ENCODE data around the gene H3-3A. TPM values are rescaled to one million over a fixed set of nuclear protein-coding genes. Genes with fewer than 3 reads are reported as not detected.

The H3-3A gene
- polyA plus RNA-seq, 4 donors: 697 to 1,257 (median 934) TPM

DNA sequence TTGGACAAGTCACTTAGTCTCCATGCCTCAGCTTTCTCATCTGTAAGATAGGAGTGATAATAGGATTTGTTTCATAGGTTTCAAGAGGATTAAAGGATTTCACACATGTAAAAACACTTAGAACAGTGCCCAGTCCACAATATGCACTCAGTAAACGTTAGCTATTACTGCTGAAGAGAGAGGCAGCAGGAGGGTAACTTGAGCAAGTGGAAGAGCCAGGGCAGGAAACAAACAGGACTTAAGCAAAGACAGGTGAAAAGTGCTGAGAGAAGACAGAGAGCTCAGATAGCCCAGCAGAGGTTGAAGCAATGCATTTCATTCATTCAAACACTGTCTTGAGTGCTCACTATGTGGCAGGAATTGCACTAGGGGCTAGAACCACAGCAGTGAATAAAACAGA lies 21.1 kb upstream of the H3-3A start:
- H3K27me3 ChIP-seq (ENCODE audit: control insufficient read depth in 3 of 3, insufficient read depth in 3 of 3, low read length in 3 of 3): no peaks in the 10 kb centered on the region
- H3K4me1 ChIP-seq (ENCODE audit: control insufficient read depth in 3 of 3, insufficient read depth in 2 of 3, low read depth in 1 of 3, low read length in 2 of 3): peaks cover 0 to 3% (median 0%) of the 10 kb centered on the region in 3 donors
- H3K4me3 ChIP-seq (ENCODE audit: low read depth in 1 of 3, low read length in 3 of 3): no peak overlapping the region
- DNase-seq (no peak), FAIRE-seq (no peak)
- peaks cover 0 to 2% (median 0%) of the 10 kb centered on the region in 3 donors for H3K36me3 ChIP-seq (ENCODE audit: control insufficient read depth in 3 of 3, insufficient read depth in 2 of 3, low read depth in 1 of 3, low read length in 3 of 3)
- 38 to 48% (median 39%) methylated on average over 1 of the region's 1 CpG for WGBS, 3 donors
- no peak overlapping the region for H3K27ac ChIP-seq (ENCODE audit: low read depth in 1 of 3, low read length in 2 of 3)
- peaks cover 0 to 4% of the 10 kb centered on the region in 2 donors for H3K9me3 ChIP-seq (ENCODE audit: control insufficient read depth in 2 of 2, insufficient read depth in 1 of 2, low read depth in 1 of 2, low read length in 1 of 2)

DNA sequence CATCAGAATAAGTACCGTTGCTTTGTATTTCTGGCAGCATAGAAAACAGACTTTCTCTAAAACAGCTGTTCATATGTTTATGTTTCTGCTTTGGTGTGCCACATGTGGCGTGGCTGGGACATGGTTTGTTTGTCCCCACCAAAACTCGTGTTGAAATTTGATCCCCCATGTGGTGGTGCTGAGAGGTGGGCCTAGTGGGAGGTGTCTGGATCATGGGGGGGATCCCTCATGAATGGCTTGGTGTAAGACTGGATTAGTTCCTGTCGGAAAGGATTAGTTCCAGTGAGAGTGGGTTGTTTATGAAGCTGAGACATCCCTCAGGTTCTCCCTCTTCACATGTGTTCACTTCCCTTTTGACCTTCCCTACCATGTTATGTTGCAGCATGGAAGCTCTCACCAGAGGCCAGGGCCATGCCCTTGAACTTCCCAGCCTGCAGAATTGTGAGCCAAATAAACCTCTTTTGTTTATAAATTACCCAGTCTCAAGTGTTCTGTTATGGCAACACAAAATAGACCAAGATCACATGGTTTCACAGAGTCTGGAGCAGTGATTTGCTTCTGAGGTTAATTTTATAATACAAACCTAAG lies 17.9 kb upstream of the H3-3A start:
- H3K9me3 ChIP-seq (ENCODE audit: control insufficient read depth in 2 of 2, insufficient read depth in 1 of 2, low read depth in 1 of 2, low read length in 1 of 2): peaks cover 0 to 4% of the 10 kb centered on the region in 2 donors
- WGBS, 3 donors: 70 to 86% (median 83%) methylated on average over 4 of the region's 4 CpGs
- peaks cover 0 to 2% (median 0%) of the 10 kb centered on the region in 3 donors for H3K36me3 ChIP-seq (ENCODE audit: control insufficient read depth in 3 of 3, insufficient read depth in 2 of 3, low read depth in 1 of 3, low read length in 3 of 3)
- no peak overlapping the region for H3K27ac ChIP-seq (ENCODE audit: low read depth in 1 of 3, low read length in 2 of 3)
- no peak for FAIRE-seq
- H3K4me3 ChIP-seq (ENCODE audit: low read depth in 1 of 3, low read length in 3 of 3): no peak overlapping the region
- H3K27me3 ChIP-seq (ENCODE audit: control insufficient read depth in 3 of 3, insufficient read depth in 3 of 3, low read length in 3 of 3): no peaks in the 10 kb centered on the region
- H3K4me1 ChIP-seq (ENCODE audit: control insufficient read depth in 3 of 3, insufficient read depth in 2 of 3, low read depth in 1 of 3, low read length in 2 of 3): peaks cover 0 to 11% (median 0%) of the 10 kb centered on the region in 3 donors
- no peak for DNase-seq

DNA sequence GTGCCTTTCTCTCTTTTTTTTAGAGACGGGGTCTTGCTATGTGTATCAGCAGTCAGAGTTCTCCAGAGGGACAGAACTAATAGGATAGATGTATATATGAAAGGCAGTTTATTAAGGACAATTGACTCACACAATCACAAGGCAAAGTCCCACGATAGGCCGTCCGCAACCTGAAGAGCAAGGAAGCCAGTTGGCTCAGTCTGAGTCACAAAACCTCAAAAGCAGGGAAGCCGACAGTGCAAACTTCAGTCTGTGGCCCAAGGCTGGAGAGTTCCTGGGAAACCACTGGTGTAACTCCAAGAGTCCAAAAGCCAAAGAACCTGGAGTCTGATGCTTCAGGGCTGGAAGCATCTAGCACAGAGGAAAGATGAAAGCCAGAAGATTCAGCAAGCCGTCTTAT lies 16.3 kb upstream of the H3-3A start:
- H3K27me3 ChIP-seq (ENCODE audit: control insufficient read depth in 3 of 3, insufficient read depth in 3 of 3, low read length in 3 of 3): no peaks in the 10 kb centered on the region
- FAIRE-seq (no peak), DNase-seq (peak; percentile 90 to 99)
- no peak overlapping the region for H3K4me3 ChIP-seq (ENCODE audit: low read depth in 1 of 3, low read length in 3 of 3)
- peaks cover 0 to 11% (median 0%) of the 10 kb centered on the region in 3 donors for H3K4me1 ChIP-seq (ENCODE audit: control insufficient read depth in 3 of 3, insufficient read depth in 2 of 3, low read depth in 1 of 3, low read length in 2 of 3)
- H3K9me3 ChIP-seq (ENCODE audit: control insufficient read depth in 2 of 2, insufficient read depth in 1 of 2, low read depth in 1 of 2, low read length in 1 of 2): peaks cover 0 to 4% of the 10 kb centered on the region in 2 donors
- H3K27ac ChIP-seq (ENCODE audit: low read depth in 1 of 3, low read length in 2 of 3): peak overlapping the region in 2 of 3 donors; percentile 61 to 71
- peaks cover 0 to 2% (median 0%) of the 10 kb centered on the region in 3 donors for H3K36me3 ChIP-seq (ENCODE audit: control insufficient read depth in 3 of 3, insufficient read depth in 2 of 3, low read depth in 1 of 3, low read length in 3 of 3)
- 15 to 67% (median 46%) methylated on average over 6 of the region's 6 CpGs for WGBS, 3 donors

GRCh38 chr1:226047495-226047894 lies 15.0 kb upstream of the H3-3A start:
- no peak for DNase-seq
- no peaks in the 10 kb centered on the region for H3K27me3 ChIP-seq (ENCODE audit: control insufficient read depth in 3 of 3, insufficient read depth in 3 of 3, low read length in 3 of 3)
- peaks cover 0 to 11% (median 0%) of the 10 kb centered on the region in 3 donors for H3K4me1 ChIP-seq (ENCODE audit: control insufficient read depth in 3 of 3, insufficient read depth in 2 of 3, low read depth in 1 of 3, low read length in 2 of 3)
- 7 to 45% (median 24%) methylated on average over 1 of the region's 1 CpG for WGBS, 3 donors
- peaks cover 0 to 2% (median 0%) of the 10 kb centered on the region in 3 donors for H3K36me3 ChIP-seq (ENCODE audit: control insufficient read depth in 3 of 3, insufficient read depth in 2 of 3, low read depth in 1 of 3, low read length in 3 of 3)
- no peak overlapping the region for H3K4me3 ChIP-seq (ENCODE audit: low read depth in 1 of 3, low read length in 3 of 3)
- no peak overlapping the region for H3K27ac ChIP-seq (ENCODE audit: low read depth in 1 of 3, low read length in 2 of 3)
- FAIRE-seq: no peak
- H3K9me3 ChIP-seq (ENCODE audit: control insufficient read depth in 2 of 2, insufficient read depth in 1 of 2, low read depth in 1 of 2, low read length in 1 of 2): peaks cover 0 to 4% of the 10 kb centered on the region in 2 donors

DNA sequence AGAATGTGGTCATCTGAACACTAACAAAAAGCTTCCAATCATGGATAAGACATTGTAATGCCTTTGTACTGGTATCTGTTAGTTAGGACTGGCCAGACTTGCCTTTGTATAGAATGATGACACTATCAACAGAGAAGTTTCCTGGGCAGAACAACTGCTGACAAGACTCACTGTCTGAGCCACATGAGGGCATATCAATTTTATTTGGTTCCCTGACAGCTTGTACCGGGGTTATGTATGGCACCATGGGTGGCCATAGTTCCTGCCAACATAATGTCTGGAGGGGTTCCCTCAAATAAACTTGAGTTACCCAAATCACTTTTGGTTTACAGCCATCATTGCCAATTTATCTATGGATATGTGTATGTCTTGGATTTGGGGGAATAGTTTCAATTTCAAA lies 13.6 kb upstream of the H3-3A start:
- no peak overlapping the region for H3K27ac ChIP-seq (ENCODE audit: low read depth in 1 of 3, low read length in 2 of 3)
- no peak for FAIRE-seq
- no peak for DNase-seq
- peaks cover 0 to 2% (median 0%) of the 10 kb centered on the region in 3 donors for H3K36me3 ChIP-seq (ENCODE audit: control insufficient read depth in 3 of 3, insufficient read depth in 2 of 3, low read depth in 1 of 3, low read length in 3 of 3)
- no peaks in the 10 kb centered on the region for H3K27me3 ChIP-seq (ENCODE audit: control insufficient read depth in 3 of 3, insufficient read depth in 3 of 3, low read length in 3 of 3)
- peaks cover 0 to 11% (median 0%) of the 10 kb centered on the region in 3 donors for H3K4me1 ChIP-seq (ENCODE audit: control insufficient read depth in 3 of 3, insufficient read depth in 2 of 3, low read depth in 1 of 3, low read length in 2 of 3)
- H3K9me3 ChIP-seq (ENCODE audit: control insufficient read depth in 2 of 2, insufficient read depth in 1 of 2, low read depth in 1 of 2, low read length in 1 of 2): peaks cover 0 to 4% of the 10 kb centered on the region in 2 donors
- no peak overlapping the region for H3K4me3 ChIP-seq (ENCODE audit: low read depth in 1 of 3, low read length in 3 of 3)
- WGBS, 3 donors: 79 to 100% (median 80%) methylated on average over 1 of the region's 1 CpG

- H3K27me3 ChIP-seq (ENCODE audit: control insufficient read depth in 3 of 3, insufficient read depth in 3 of 3, low read length in 3 of 3): no peaks in the 10 kb centered on the region
- FAIRE-seq (no peak), DNase-seq (no peak)
- WGBS, 3 donors: 94 to 96% (median 94%) methylated on average over 4 of the region's 4 CpGs
- no peaks in the 10 kb centered on the region for H3K9me3 ChIP-seq (ENCODE audit: control insufficient read depth in 2 of 2, insufficient read depth in 1 of 2, low read depth in 1 of 2, low read length in 1 of 2)
- peaks cover 0 to 11% (median 0%) of the 10 kb centered on the region in 3 donors for H3K4me1 ChIP-seq (ENCODE audit: control insufficient read depth in 3 of 3, insufficient read depth in 2 of 3, low read depth in 1 of 3, low read length in 2 of 3)
- H3K4me3 ChIP-seq (ENCODE audit: low read depth in 1 of 3, low read length in 3 of 3): no peak overlapping the region
- no peak overlapping the region for H3K27ac ChIP-seq (ENCODE audit: low read depth in 1 of 3, low read length in 2 of 3)
- no peaks in the 10 kb centered on the region for H3K36me3 ChIP-seq (ENCODE audit: control insufficient read depth in 3 of 3, insufficient read depth in 2 of 3, low read depth in 1 of 3, low read length in 3 of 3)
These were observed 12.4 kb upstream of the H3-3A start for GRCh38 chr1:226050133-226050532.

GRCh38 chr1:226051365-226051764 lies 11.2 kb upstream of the H3-3A start:
- no peaks in the 10 kb centered on the region for H3K27me3 ChIP-seq (ENCODE audit: control insufficient read depth in 3 of 3, insufficient read depth in 3 of 3, low read length in 3 of 3)
- no peaks in the 10 kb centered on the region for H3K36me3 ChIP-seq (ENCODE audit: control insufficient read depth in 3 of 3, insufficient read depth in 2 of 3, low read depth in 1 of 3, low read length in 3 of 3)
- FAIRE-seq (no peak), DNase-seq (no peak)
- H3K9me3 ChIP-seq (ENCODE audit: control insufficient read depth in 2 of 2, insufficient read depth in 1 of 2, low read depth in 1 of 2, low read length in 1 of 2): no peaks in the 10 kb centered on the region
- 84 to 96% (median 88%) methylated on average over 2 of the region's 2 CpGs for WGBS, 3 donors
- no peak overlapping the region for H3K27ac ChIP-seq (ENCODE audit: low read depth in 1 of 3, low read length in 2 of 3)
- peaks cover 0 to 8% (median 0%) of the 10 kb centered on the region in 3 donors for H3K4me1 ChIP-seq (ENCODE audit: control insufficient read depth in 3 of 3, insufficient read depth in 2 of 3, low read depth in 1 of 3, low read length in 2 of 3)
- no peak overlapping the region for H3K4me3 ChIP-seq (ENCODE audit: low read depth in 1 of 3, low read length in 3 of 3)

DNA sequence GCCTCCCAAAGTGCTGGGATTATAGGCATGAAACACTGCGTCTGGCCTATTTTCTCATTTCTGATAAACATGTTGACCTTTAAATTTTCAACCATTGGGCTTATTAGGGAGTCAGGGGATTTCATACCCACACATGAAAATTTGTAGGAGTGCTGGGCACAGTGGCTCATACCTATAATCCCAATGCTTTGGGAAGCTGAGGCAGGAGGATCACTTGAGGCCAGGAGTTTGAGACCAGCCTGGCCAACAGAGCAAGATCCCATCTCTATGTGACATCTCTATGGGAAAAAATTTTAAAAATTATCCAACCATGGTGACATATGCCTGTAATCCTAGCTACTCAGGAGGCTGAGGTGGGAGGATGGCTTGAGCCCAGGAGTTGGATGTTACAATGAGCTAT lies 10.5 kb upstream of the H3-3A start:
- Histone ChIP-seq H3K9me3 (ENCODE audit: control insufficient read depth in 2 of 2, insufficient read depth in 1 of 2, low read depth in 1 of 2, low read length in 1 of 2) (no peaks in the 10 kb centered on the region), H3K4me3 (ENCODE audit: low read depth in 1 of 3, low read length in 3 of 3) (no peak overlapping the region), H3K36me3 (ENCODE audit: control insufficient read depth in 3 of 3, insufficient read depth in 2 of 3, low read depth in 1 of 3, low read length in 3 of 3) (no peaks in the 10 kb centered on the region), H3K4me1 (ENCODE audit: control insufficient read depth in 3 of 3, insufficient read depth in 2 of 3, low read depth in 1 of 3, low read length in 2 of 3) (peaks cover 0 to 1% (median 0%) of the 10 kb centered on the region in 3 donors), H3K27ac (ENCODE audit: low read depth in 1 of 3, low read length in 2 of 3) (no peak overlapping the region), H3K27me3 (ENCODE audit: control insufficient read depth in 3 of 3, insufficient read depth in 3 of 3, low read length in 3 of 3) (no peaks in the 10 kb centered on the region)
- no peak for DNase-seq
- no peak for FAIRE-seq
- 95 to 100% (median 96%) methylated on average over 1 of the region's 1 CpG for WGBS, 3 donors
